Neural cell (in vitro differentiated cells): ENCODE measurements around the gene SSBP3. TPM values are rescaled to one million over a fixed set of nuclear protein-coding genes. Genes with fewer than 3 reads are reported as not detected.

ENCODE experiments used
- H2AFZ ChIP-seq: fragments of 200-600, 300-800 bp; sonication (generic), shearing (Covaris generic); 2 replicates; pipeline ENCODE4 v1.6.0; 2014; ENCODE audit warnings: low read depth, mild to moderate bottlenecking, antibody characterized with exemption, low read length, moderate library complexity
- H3F3A ChIP-seq: fragments of 200-600 bp; shearing (Covaris generic); 2 replicates; pipeline ENCODE4 v1.6.1; 2016; ENCODE audit warnings: mild to moderate bottlenecking, moderate library complexity, mixed read lengths, antibody characterized with exemption, low read length; ENCODE audit not compliant: insufficient read depth, poor library complexity, severe bottlenecking
- H3K27ac ChIP-seq: fragments of 200-600, 300-800 bp; sonication (generic), shearing (Covaris generic); 2 replicates; pipeline ENCODE4 v1.5.1; 2014; ENCODE audit warnings: mild to moderate bottlenecking, low read length, moderate library complexity
- H3K27me3 ChIP-seq: fragments of 300-800, 200-600 bp; sonication (generic), shearing (Covaris generic); 2 replicates; pipeline ENCODE4 v1.6.0; 2014; ENCODE audit warnings: mild to moderate bottlenecking, low read depth, low read length, moderate library complexity; ENCODE audit not compliant: insufficient read depth
- H3K36me3 ChIP-seq: fragments of 300-800, 200-600 bp; sonication (generic), shearing (Covaris generic); 2 replicates; pipeline ENCODE4 v1.5.1; 2014; ENCODE audit warnings: mild to moderate bottlenecking, antibody characterized with exemption, low read length, moderate library complexity; ENCODE audit not compliant: insufficient read depth
- H3K4me2 ChIP-seq: fragments of 300-800, 200-600 bp; sonication (generic), shearing (Covaris generic); 2 replicates; pipeline ENCODE4 v1.6.0; 2014; ENCODE audit warnings: mild to moderate bottlenecking, low read length
- H3K4me3 ChIP-seq: fragments of 300-800, 200-600 bp; sonication (generic), shearing (Covaris generic); 2 replicates; pipeline ENCODE4 v1.5.1; 2014; ENCODE audit warnings: mild to moderate bottlenecking, low read length, moderate library complexity
- H3K79me2 ChIP-seq: fragments of 200-600 bp; shearing (Covaris generic); replicated peaks from 2 replicates; pipeline ENCODE4 v1.6.0; 2014; ENCODE audit warnings: mild to moderate bottlenecking, low read length, moderate library complexity; ENCODE audit not compliant: insufficient read depth
- H3K9ac ChIP-seq: fragments of 300-800, 200-600 bp; sonication (generic), shearing (Covaris generic); 2 replicates; pipeline ENCODE4 v1.6.1; 2016; ENCODE audit warnings: mild to moderate bottlenecking, low read length, mixed read lengths
- H3K9me2 ChIP-seq: fragments of 200-600 bp; shearing (Covaris generic); 2 replicates; pipeline ENCODE4 v1.6.1; 2016; ENCODE audit warnings: mild to moderate bottlenecking, low read length, mixed read lengths; ENCODE audit not compliant: insufficient read depth
- H3K9me3 ChIP-seq: fragments of 200-600, 300-800 bp; sonication (generic), shearing (Covaris generic); 2 replicates; pipeline ENCODE4 v1.6.1; 2016; ENCODE audit warnings: mild to moderate bottlenecking, mixed run types, low read length, moderate library complexity, mixed read lengths
- H4K20me1 ChIP-seq: fragments of 200-600 bp; shearing (Covaris generic); 2 replicates; pipeline ENCODE4 v1.6.1; 2016; ENCODE audit warnings: mild to moderate bottlenecking, mixed run types; ENCODE audit not compliant: insufficient read depth
- EP300 ChIP-seq: fragments of 450-650 bp; conservative IDR thresholded peaks from 2 replicates; pipeline ENCODE4 v1.6.1; 2014; ENCODE audit warnings: antibody characterized with exemption, mild to moderate bottlenecking, moderate library complexity; ENCODE audit not compliant: poor library complexity, severe bottlenecking
- EZH2 ChIP-seq: fragments of 200-600, 300-800 bp; shearing (Covaris generic), sonication (generic); IDR thresholded peaks from 2 replicates; pipeline ENCODE4 v1.6.1; 2014; ENCODE audit warnings: antibody characterized with exemption, low read length, borderline replicate concordance, mild to moderate bottlenecking; ENCODE audit not compliant: insufficient read depth, poor library complexity, severe bottlenecking
- MXI1 ChIP-seq: fragments of 450-650 bp; conservative IDR thresholded peaks from 2 replicates; pipeline ENCODE4 v1.6.1; 2014; ENCODE audit warnings: antibody characterized with exemption, mild to moderate bottlenecking; ENCODE audit not compliant: poor library complexity, severe bottlenecking
- POLR2AphosphoS5 ChIP-seq: IDR thresholded peaks from 2 replicates; pipeline ENCODE4 v1.6.1; 2012
- RAD21 ChIP-seq: fragments of 450-650 bp; conservative IDR thresholded peaks from 2 replicates; pipeline ENCODE4 v1.6.1; 2014; ENCODE audit warnings: antibody characterized with exemption, mild to moderate bottlenecking, moderate library complexity
- SMC3 ChIP-seq: fragments of 450-650 bp; conservative IDR thresholded peaks from 2 replicates; pipeline ENCODE4 v1.6.1; 2014; ENCODE audit warnings: antibody characterized with exemption, mild to moderate bottlenecking, moderate library complexity; ENCODE audit not compliant: poor library complexity
- TAF1 ChIP-seq: IDR thresholded peaks from 2 replicates; pipeline ENCODE4 v1.6.1; 2012; ENCODE audit warnings: low read depth
- polyA plus RNA-seq: library from polyadenylated mRNA; depleted of rRNA; stranded (reverse); fragments of >200 nt; gene quantifications from 2 replicates; pipeline ENCODE4 v1.2.3, GENCODE V29; 2014
- TF ChIP-seq, protein P1 (sequence below): fragments of 450-650 bp; IDR thresholded peaks from 2 replicates; pipeline ENCODE4 v1.5.1; 2014; ENCODE audit warnings: antibody characterized with exemption, mild to moderate bottlenecking, moderate library complexity; ENCODE audit not compliant: poor library complexity, severe bottlenecking
- TF ChIP-seq, protein P2 (sequence below): IDR thresholded peaks from 2 replicates; pipeline ENCODE4 v1.6.1; 2012; ENCODE audit warnings: borderline replicate concordance

The SSBP3 gene
- polyA plus RNA-seq, 1 donor from 2014 or later = 77.4 TPM

DNA sequence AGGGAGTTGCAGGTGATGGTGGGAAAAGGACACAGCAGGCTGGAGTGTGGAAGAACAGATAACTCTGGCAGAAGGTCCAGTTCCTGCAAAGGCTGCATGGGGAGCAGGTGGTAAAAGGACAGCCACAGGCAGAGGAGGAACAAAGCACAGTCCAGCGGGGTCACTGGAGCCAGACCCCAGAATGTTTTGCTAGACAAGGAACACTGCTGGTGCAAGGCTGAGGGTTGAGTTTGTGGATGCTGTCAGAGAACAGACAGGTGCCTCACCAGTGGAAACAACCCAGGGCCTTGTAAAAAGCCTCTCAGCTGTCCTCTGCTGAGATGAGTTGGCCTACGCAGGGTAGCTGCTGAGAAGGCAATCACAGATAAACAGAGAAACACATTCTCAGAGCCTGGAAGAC, 101.7 kb downstream of the SSBP3 start:
- H3K4me3 ChIP-seq = no peak overlapping the region
- H4K20me1 ChIP-seq = peaks cover 13% of the 10 kb centered on the region
- H3K4me2 ChIP-seq = no peak overlapping the region
- H3F3A ChIP-seq = peaks cover 2% of the 10 kb centered on the region
- H3K79me2 ChIP-seq = peaks cover 90% of the 10 kb centered on the region
- no peaks in the 10 kb centered on the region for H3K27me3 ChIP-seq
- no peak overlapping the region for H3K27ac ChIP-seq
- H3K9me2 ChIP-seq = no peaks in the 10 kb centered on the region
- H3K9me3 ChIP-seq = no peaks in the 10 kb centered on the region
- H2AFZ ChIP-seq = no peak overlapping the region
- H3K36me3 ChIP-seq = no peaks in the 10 kb centered on the region
- TF ChIP-seq POLR2AphosphoS5 = no peak
- TF ChIP-seq MXI1 = no peak
- TF ChIP-seq EP300 = no peak
- TF ChIP-seq, protein P1, sequence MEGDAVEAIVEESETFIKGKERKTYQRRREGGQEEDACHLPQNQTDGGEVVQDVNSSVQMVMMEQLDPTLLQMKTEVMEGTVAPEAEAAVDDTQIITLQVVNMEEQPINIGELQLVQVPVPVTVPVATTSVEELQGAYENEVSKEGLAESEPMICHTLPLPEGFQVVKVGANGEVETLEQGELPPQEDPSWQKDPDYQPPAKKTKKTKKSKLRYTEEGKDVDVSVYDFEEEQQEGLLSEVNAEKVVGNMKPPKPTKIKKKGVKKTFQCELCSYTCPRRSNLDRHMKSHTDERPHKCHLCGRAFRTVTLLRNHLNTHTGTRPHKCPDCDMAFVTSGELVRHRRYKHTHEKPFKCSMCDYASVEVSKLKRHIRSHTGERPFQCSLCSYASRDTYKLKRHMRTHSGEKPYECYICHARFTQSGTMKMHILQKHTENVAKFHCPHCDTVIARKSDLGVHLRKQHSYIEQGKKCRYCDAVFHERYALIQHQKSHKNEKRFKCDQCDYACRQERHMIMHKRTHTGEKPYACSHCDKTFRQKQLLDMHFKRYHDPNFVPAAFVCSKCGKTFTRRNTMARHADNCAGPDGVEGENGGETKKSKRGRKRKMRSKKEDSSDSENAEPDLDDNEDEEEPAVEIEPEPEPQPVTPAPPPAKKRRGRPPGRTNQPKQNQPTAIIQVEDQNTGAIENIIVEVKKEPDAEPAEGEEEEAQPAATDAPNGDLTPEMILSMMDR = no peak
- TF ChIP-seq EZH2 = no peak
- no peak for TF ChIP-seq TAF1
- TF ChIP-seq, protein P2, sequence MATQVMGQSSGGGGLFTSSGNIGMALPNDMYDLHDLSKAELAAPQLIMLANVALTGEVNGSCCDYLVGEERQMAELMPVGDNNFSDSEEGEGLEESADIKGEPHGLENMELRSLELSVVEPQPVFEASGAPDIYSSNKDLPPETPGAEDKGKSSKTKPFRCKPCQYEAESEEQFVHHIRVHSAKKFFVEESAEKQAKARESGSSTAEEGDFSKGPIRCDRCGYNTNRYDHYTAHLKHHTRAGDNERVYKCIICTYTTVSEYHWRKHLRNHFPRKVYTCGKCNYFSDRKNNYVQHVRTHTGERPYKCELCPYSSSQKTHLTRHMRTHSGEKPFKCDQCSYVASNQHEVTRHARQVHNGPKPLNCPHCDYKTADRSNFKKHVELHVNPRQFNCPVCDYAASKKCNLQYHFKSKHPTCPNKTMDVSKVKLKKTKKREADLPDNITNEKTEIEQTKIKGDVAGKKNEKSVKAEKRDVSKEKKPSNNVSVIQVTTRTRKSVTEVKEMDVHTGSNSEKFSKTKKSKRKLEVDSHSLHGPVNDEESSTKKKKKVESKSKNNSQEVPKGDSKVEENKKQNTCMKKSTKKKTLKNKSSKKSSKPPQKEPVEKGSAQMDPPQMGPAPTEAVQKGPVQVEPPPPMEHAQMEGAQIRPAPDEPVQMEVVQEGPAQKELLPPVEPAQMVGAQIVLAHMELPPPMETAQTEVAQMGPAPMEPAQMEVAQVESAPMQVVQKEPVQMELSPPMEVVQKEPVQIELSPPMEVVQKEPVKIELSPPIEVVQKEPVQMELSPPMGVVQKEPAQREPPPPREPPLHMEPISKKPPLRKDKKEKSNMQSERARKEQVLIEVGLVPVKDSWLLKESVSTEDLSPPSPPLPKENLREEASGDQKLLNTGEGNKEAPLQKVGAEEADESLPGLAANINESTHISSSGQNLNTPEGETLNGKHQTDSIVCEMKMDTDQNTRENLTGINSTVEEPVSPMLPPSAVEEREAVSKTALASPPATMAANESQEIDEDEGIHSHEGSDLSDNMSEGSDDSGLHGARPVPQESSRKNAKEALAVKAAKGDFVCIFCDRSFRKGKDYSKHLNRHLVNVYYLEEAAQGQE = no peak
- TF ChIP-seq SMC3 = no peak
- TF ChIP-seq RAD21 = no peak
- H3K9ac ChIP-seq = no peak overlapping the region

DNA sequence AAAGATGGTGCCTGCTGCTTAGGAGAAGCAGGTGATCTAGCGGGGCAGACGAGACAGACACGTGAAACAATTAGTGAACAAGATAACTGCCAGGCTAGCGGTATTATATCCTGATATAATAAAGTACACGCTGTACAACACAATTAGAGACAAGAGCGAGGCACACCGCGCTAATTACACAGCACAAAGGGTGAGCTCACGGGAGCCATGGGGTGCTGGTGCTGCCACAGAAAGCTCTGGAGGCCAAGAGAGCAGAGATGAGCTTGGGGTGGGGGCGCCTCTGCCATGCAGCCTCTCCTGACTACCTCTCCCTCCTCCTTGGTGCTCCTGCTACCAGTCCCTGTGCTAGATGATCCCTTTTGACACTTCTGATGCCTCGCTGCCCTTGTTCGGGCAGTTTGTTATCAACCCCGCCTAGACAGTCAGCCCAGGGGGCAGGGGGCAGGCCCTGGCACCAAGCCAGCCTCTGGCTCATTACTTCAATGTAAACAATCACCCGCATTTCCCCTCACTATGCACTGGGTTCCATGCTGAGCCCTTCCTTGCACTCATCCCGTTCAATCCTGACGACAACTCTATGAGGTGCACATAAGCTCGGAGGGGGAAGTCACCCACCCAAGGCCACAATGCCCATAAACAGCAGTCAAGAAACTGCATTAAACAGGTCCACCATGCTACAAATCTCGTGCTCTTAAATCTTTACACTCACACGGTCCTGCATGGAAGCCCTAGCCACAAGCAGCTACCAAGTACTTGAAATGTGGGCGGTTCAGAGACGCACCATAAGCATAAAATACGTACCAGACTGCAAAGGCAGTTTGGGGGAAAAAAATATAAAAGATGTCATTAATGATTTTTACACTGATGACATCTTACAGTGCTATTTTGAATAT, 103.0 kb downstream of the SSBP3 start:
- Histone ChIP-seq H3K27me3 (no peaks in the 10 kb centered on the region), H3K36me3 (no peaks in the 10 kb centered on the region), H3K27ac (no peak overlapping the region), H3K9ac (no peak overlapping the region), H3K9me3 (no peaks in the 10 kb centered on the region), H3K4me3 (no peak overlapping the region), H3F3A (no peaks in the 10 kb centered on the region), H3K9me2 (no peaks in the 10 kb centered on the region), H2AFZ (no peak overlapping the region), H4K20me1 (peaks cover 9% of the 10 kb centered on the region), H3K4me2 (no peak overlapping the region), H3K79me2 (peaks cover 94% of the 10 kb centered on the region)
- no peak for TF ChIP-seq SMC3
- no peak for TF ChIP-seq MXI1
- TF ChIP-seq, protein P1 = no peak
- TF ChIP-seq, protein P2 = no peak
- no peak for TF ChIP-seq RAD21
- TF ChIP-seq EZH2 = no peak
- TF ChIP-seq TAF1 = no peak
- TF ChIP-seq EP300 = no peak
- TF ChIP-seq POLR2AphosphoS5 = no peak
